Esophagus muscularis mucosa (tissue), 4 donors: Measurements from ENCODE around the gene ABI3BP.

Source experiments
- CTCF ChIP-seq, 3 experiments: fragments of 200-600 bp in 2 of 3; fragments of 450-650 bp in 1 of 3; sonication (generic) in 2 of 3; IDR thresholded peaks; one replicate each; pipeline ENCODE4 v1.5.1; 2017 to 2019; ENCODE audit warnings: antibody characterized with exemption in 3 of 3, mild to moderate bottlenecking in 2 of 3, moderate library complexity in 1 of 3
- EP300 ChIP-seq: sonication (generic); formaldehyde crosslinking; IDR thresholded peaks from one replicate; pipeline ENCODE4 v1.6.1; 2017; ENCODE audit warnings: antibody characterized with exemption
- POLR2A ChIP-seq: fragments of 450-650 bp; IDR thresholded peaks from one replicate; pipeline ENCODE4 v1.6.1; 2017; ENCODE audit warnings: antibody characterized with exemption, moderate library complexity, mild to moderate bottlenecking, low read depth
- POLR2AphosphoS5 ChIP-seq, 2 donors: sonication (generic); formaldehyde crosslinking; IDR thresholded peaks; one replicate each; pipeline ENCODE4 v1.6.1; 2017; ENCODE audit warnings: antibody characterized with exemption in 2 of 2

GRCh38 chr3:100871306-100871705, 121.9 kb downstream of the ABI3BP start:
- TF ChIP-seq CTCF (IDR thresholded peaks at IDR 0.05): no peak
- TF ChIP-seq POLR2AphosphoS5 (IDR thresholded peaks at IDR 0.05): no peak
- TF ChIP-seq POLR2A: no peak
- no peak for TF ChIP-seq EP300
